Measurements from ENCODE around the gene CYP27C1.
"Not testable (repeated sequence)": the region's sequence is repeated elsewhere in the genome, so short reads cannot be mapped to it uniquely, and the experiment has no call there.

Gene CYP27C1

DNA sequence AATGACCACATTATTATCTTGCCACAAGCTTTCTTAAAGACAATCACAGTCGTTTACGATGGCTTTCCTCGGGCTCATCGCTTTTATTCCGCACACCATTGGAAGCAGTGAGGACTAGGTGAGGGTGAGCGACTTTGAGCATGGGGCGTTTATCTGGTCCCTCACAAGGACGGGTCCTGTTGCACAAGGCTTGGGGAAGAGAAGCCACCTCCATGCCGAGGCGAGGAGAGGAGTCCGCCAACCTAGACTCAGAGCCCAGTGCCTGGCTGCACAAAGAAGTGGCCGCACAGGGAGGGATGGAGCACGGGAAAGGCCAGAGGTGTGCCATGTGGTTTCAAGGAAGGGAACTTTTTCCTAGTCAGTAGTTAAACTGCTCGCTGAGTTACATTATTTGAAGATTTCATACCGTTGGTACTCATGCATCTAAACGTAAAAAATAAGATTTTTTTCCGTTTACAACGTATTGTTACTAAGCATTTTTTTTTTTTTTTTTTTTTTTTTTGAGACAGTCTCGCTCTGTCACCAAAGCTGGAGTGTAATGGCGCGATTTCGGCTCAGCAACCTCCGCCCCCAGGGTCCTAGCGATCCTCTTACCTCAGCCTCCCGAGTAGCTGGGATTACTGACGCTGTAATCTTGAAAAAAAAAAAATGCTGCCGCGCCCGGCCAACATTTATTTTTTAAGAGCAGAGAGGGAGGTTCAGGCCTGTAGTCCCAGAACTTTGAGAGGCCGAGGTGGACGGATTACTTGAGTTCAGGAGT lies 849 bp upstream of the CYP27C1 start:
- no peak for DNase-seq (ENCODE audit: low read depth)

DNA sequence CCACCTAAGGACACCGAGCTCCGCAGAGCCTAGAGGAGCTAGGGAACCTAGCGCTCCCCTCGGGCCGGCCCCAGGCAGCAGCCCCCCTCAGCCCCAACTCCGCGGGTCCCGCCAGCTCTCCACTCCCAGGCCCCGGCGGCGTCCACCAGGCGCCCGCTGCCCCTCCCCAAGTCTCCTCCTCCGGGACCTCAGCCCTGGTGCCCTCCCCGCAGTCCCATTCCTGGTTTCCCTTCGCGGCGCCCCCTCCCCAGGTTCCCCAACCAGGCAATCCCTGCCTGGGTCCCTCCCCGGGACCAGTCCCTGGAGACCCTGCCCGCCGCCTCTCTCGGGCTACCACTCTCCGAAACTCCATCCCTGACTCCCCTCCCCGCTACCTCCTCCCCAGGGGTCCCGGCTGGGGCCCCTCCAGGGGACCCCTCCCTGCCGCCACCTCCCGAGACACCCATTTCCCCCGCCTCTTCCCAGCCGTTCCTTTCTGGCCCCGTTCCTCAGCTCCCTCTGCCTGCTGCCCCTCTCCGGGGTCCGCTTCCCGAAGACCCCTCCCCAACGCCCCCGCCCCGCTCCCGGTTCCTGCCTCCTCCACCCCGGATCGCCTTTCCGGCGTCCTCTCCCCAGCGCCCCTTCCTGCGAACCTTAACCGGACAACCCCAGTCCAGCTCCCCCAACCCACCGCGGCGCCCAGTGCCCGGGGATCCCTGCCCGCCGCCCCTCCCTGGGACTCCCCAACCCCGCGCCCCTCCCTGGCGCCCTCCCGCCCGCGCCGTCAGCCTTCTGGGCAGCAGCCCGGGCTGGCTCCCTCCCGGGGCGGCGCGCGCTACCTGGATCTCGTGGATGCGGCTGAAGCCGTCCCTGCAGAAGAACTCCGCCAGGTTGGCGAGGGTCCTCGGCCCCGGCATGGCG lies 678 bp downstream of the CYP27C1 start:
- no peak for DNase-seq (ENCODE audit: low read depth)

DNA sequence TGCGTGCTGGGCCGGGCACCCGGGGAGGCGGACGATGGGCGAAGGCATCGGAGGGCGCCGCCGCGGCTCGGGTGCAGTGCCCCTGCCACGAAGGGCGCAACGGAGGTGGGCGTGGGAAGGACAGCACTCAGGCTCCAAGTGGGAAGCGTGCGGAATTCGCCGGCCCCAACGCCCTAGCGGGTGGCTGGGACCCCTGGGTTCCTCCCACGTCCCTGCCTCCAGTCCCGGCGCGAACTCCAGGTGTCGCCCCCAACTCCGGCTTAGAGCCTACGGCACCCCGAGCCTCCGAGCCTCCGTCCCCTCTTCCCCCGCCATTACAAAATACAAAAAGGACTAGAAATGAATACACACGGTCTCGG lies 1.3 kb downstream of the CYP27C1 start:
- DNase-seq (ENCODE audit: low read depth): no peak

DNA sequence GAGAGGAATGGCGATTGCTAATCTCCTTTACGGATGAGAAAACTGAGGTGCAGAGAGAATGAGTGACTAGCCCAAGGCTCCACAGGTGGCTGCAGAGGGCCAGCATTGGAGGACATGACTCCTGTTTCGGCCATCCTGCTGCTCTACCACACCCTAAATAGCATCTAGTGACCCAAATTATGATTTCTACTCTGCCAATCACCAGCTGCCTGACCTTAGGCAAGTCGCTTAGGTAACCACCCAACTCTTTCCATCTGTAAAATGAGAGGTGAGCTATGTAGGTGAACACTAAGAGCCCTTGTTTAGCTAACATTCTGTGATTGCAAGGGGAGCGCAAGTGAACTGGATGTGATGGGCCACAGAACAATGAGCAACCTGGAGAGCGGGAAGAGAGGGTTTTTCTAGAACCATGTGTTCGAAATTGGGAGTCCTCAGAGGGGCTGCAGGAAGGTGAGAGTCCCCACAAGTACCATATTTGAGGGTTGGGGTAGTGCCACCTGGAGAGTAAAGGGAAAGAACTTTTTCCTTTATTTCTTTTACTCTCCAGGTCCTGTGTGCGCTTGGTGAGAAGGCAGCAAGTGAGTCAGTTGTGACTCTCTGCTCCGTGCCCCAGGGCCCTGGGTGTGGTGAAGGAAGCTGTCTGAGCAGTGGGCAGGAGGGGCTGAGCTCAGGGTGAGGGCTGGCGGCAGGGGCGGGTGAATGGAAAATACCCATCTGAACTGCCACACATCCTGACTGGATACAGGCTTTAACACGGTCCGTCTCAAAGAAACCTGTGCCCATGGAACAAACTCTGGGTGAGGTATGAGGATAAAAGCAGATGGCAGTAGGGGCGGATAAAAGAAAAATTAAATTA lies 2.4 kb downstream of the CYP27C1 start:
- DNase-seq (ENCODE audit: low read depth): no peak

DNA sequence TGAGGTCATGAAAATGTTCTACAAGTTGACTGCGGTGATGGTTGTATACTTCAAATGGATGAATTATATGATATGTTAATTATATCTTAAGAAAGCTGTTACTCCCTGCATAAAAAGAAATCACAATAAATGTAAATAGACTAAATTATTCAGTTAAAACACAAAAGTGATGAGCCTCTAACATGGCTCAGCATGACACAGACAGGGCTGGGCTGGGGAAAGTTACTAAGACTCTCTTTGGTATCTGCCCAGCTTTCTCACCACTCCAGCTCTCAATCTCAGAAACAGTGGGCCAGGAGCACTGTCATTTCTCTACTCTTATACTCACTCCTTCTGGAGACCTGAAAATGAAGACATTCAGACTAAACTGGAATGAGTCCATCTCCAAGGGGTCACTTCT lies 3.5 kb downstream of the CYP27C1 start:
- no peak for DNase-seq (ENCODE audit: low read depth)

DNA sequence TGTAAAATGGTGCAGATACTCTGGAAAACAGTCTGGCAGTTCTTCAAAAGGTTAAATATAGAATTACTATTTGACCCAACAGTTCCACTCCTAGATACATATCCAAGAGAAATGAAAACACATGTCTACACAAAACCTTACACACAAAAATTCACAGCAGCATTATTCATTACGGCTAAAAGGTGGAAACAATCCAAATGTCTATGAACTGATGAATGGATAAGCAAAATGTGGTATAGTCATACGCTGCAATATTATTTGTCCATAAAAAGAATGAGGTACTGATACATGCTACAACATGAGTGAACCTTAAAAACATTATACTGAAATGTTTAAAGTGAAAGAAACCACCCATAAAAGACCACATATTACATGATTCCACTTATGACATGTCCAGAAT lies 4.0 kb downstream of the CYP27C1 start:
- DNase-seq (ENCODE audit: low read depth): no peak

DNA sequence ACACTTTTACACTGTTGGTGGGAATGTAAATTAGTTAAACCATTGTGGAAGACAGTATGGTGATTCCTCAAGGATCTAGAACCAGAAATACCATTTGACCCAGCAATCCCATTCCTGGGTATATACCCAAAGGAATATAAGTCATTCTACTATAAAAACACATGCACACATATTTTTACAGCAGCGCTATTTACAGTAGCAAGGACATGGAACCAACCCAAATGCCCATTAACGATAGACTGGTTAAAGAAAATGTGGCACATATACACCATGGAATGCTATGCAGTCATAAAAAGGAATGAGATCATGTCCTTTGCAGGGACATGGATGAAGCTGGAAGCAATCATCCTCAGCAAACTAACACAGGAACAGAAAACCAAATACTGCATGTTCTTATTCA lies 5.9 kb downstream of the CYP27C1 start:
- DNase-seq (ENCODE audit: low read depth): not testable (repeated sequence)

DNA sequence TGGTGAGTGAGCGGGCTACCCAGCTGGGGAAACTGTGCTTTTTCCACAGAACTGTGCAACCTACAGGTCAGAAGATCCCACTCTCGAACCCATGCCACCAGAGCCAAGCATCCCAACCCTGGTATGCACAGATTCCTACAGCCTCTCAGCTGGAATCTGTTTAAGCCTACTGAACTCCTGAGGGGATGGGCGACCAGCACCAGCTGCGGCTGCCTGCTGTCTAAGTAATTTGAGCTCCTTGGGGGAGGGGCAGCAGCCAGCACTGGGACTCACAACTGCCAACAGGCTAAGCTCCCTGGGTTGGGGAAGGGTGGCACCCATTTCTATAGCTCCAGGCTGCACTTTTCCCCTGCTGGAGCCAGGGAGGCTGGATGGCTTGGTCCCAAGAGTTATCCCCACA lies 11.8 kb downstream of the CYP27C1 start:
- no peak for DNase-seq (ENCODE audit: low read depth)

DNA sequence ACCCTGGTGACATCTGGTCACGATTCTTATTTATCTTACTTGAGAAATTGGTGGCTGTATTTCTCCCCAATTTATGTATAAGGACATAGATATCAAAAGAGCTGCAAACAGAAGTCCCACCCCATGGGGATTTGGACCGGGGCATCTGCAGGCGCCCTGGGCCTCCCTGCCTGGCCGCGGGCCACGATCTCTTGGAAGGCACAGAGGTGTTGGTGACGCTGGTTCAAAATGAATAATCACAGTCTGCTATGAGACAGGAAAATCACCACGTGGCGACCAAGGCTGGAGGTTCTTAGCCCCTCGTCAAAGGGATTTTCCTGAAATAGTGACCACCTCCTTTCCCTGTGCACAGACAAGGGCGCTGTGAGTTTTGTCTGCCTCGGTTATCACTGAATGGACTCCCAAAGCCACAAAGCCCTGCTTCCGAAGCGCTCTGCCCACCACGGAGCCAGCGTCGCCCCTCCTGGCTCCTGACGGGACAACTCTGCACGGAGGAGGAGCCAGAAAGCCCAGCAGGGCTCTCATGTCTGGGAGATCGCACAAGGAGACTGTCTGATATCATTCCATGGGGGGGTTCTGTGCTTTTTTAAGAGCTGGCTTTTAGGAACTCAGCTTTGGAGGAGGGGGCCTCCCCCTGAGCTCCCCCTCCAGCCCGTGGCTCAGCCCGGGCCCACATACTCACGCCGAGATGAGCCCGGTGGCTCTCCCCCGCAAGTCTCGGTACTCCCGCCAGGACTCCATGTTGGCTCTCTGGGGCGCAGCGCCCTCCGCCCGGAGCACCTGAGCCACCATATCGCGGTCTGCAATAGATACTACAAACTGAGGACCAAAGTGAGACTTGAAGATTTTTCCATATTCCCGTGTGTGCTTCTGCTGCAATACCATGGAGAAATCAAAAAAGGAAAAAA lies 14.6 kb downstream of the CYP27C1 start:
- no peak for DNase-seq (ENCODE audit: low read depth)

DNA sequence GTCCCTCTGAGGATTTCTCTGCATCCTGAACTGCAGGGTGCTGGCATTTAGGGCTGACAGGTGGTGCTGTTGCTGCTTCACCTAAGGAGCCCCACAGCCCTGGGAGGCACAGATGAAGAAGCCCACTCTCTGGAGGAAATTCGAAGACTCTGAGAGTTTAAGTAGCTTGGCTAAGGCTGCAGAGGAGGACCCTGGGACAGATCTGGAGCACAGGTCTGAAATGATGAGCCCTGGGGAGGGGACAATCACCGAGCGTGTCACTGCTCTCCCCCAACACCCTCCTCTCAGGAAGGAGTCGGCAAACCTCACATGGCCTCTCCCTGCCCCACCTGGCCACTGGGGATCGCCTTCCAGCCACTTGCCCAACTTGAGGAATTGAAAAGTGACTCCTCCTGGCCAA lies 18.6 kb downstream of the CYP27C1 start:
- no peak for DNase-seq (ENCODE audit: low read depth)

DNA sequence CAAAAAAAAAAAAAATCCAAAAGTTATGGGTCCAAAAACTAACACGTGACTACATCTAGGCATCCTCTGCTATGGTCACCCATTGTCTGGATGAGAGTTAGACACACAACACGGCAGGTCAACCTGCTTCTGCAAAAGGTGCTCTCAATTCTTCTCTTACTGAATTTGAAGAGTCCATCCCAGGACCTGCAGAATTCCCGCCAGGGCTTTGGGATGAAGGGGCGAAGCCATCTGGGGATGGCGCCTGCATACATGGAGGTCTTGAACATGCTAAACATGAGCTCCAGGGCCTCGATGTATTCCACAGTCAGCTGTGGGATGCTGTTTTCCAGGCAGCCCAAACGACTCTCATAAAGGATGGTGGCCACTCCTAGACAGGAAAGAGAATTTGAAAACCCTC lies 19.1 kb downstream of the CYP27C1 start:
- no peak for DNase-seq (ENCODE audit: low read depth)

DNA sequence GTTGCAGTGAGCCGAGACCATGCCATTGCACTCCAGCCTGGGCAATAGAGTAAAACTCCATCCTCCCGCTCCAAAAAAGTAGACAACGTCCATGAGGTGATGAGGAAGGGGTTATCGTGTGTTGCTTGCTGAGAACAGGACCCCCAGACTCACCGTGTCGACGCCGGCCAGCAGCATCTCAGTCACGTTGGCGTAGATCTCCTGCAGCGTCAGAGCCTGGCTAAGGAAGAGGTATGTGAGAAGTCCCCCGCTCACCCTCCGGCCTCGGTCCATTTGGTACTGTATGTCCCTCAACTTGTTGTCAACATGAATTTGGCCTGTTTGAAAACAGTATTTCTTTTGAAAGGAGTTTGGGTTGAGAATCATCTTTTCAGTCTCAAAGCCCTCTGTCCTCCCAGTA lies 20.9 kb downstream of the CYP27C1 start:
- no peak for DNase-seq (ENCODE audit: low read depth)

DNA sequence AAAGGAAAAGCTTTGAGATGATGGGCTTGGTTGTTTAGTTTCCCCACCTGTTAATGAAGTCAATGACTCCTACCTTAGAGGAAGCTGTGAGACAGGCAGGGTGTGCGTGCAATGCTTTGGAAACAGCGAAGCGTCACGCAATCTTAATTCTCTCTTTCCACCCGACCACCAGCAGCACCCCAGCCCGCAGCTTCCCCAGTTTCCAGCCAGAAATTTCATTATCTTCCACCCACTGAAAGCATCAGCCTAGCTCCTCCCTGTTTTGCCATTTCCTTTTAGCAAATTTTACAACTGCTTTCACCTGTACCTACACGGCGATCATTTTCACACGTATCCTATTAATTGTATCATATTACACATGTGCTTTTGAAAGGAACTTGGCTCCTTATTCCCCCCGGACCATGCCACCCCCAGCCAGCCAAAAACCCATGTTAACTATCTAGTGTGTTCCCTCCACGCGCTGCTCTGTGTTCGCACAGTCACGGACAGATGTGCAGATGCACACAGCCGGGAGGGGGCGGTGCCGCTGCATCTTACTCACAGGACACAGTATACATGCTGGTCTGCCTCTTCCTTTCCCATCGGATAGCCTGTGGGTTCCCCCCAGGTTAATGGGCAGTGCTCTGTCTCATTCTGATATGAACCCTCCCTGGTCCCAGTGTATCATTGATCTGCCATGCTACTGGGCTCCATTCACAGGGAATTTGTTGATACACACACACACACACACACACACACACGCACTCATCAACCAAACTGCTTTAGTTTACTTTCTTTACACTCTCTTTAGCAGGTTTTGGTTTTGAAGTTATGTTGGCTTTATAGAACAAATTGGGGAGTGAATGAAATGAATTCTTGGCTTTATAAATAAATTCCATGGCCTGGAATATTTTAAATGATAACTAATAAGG lies 22.4 kb downstream of the CYP27C1 start:
- DNase-seq (ENCODE audit: low read depth): peak; percentile 11

DNA sequence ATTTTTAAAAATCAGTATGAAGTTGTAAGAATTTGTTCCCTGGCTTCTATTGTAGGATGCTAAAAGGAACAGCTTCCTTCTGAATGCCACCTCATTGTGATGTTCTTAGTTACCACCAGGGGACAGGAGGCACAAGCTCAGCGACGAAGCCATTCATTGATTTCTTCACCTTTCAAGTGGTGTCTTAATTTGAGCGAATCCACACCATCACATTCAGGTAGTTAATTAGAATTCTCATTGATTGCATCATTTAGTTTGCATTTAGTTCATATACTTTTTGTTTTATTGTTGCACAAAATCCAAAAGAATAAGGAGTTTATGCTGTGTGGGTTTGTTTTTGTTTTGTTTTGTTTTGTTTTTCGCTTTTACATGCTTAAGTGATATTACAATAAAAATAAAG lies 23.1 kb downstream of the CYP27C1 start:
- DNase-seq (ENCODE audit: low read depth): no peak

DNA sequence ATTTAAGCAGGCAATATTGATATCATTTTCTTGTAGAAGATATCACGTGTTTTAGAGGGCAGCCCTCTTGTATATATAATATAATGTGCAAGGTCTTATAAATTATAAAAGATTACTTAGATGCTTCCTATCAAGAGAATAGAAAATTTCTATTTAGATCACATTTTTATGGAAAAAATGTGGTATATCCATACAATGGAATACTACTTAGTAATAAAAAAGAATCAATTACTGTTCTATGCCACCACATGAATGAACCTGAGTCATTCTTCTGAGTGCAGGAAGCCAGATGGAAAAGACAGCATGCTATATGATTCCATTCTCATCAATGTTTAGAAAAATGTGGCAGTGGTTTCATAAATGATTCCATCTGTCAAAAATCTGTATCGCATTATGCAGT lies 23.6 kb downstream of the CYP27C1 start:
- DNase-seq (ENCODE audit: low read depth): no peak

DNA sequence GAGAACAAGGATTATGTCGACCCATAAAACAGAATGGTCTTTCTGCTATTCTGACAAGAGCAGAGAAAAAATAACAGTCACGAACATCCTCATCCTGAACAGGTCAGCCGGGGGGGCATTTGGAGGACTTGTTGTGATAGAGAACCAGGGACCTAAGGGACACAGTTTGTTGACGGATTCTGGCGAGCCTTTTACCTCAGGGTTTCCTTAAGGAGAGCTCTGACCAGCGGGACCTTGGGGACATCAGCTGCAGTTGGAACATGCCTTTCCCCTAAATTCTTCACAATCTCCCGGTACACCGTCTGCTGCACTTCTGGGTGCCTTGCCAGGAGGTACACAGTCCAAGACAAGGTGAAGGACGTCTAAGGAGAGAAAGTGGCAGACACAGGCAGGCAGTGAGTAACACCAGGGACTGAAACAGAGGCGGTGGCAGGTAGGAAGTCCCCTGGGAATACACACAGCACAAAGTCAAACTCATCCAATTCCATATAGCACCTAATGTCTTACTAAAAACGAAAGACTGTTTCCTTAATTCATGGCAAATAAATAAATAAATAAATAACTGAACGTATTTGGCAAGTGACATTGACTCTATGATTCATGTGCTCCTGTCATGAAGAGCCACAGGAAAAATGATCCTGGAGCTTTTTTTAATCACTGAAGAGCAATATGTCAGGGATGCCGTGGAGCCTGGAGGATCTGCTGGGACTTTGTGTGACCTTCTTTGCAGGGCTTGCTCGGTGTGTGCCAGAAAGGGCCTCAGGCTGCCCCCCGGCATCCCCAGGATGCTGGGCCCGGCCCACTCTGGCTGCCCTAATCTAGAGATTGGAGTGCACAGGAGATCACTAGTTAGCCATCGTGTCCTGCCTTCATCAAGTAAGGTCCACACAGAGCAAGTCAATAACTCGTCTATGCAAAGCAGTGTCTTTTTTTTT lies 24.7 kb downstream of the CYP27C1 start:
- DNase-seq (ENCODE audit: low read depth): no peak

DNA sequence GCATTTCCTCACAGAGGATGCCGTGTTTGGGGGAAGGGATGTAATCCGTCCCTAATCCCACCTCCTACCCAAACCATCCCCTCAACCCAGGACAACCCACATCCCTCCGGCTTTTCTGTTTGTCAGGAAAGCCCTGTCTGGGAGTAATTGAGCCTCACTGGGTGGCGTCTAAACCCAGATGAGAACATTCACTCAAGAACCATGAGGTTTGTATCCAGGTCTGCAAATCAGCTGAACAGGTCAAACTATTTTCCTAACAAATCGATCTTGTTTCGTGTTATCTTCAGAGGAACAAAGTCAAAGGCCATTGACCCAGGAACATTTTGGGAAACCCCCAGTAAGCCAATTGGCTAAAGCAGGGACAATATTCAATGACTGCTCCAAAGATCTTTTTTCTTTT lies 25.7 kb downstream of the CYP27C1 start:
- DNase-seq (ENCODE audit: low read depth): no peak

DNA sequence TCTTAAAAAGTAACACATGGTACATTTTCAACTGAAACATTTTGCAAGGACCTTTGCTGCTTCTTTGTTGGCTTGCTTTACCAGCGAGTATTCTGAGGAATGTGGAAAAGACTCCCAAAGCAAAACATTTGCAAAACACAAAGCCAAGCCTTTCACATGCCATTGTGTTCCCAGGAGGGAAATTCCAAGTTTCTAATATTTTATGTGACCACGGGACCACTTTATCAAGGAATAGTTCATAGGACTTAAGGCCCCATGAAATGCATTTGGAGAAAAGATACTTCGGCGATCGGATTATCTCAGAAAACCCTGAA lies 26.2 kb downstream of the CYP27C1 start:
- DNase-seq (ENCODE audit: low read depth): no peak

DNA sequence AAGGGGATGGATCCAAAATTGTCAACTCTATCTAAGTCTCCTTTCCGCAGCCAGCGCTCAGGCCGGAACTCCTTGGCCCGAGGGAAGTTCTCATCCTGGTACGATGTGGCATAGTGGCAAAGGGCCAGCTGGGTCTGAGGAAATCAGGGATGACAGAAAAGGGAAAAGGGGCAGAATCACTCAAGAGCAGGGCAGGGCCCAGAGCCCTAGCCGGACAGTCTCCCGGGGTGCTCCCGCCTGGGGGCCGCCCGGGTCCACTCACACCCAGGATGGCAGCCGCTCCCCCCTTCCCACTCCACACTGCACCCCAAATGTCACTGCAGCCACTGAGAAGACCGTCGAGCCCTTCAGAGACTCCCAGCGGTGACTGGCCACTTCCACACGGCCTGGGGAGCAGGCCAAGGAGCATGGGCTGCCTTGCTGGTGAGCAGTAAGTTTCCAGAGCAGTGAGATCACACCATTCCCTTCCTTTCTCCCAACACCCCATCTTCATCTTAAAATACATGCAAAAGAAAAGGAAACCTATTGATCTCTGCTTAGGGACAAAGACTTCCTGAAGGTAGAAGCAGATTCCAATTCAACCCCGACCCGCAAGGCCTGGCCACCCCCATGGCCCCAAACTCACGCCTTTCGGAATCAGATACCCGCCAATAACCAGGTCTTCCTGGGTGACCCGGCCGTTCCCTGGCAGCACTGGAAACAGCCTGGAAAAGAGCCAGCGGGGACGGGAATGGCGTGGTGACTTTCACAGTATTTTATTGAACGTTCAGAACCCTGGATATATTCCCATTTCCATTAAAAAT lies 26.7 kb downstream of the CYP27C1 start:
- DNase-seq (ENCODE audit: low read depth): no peak

Measured in stimulated activated CD8-positive, alpha-beta memory T cell treated with anti-CD3 and anti-CD28 coated beads, Interleukin-15, amount 100 ng/mL, for 24 hours (primary cell).